GM12865 (cell line): ENCODE data around the gene HBZ.
"Not testable (repeated sequence)": the region's sequence is repeated elsewhere in the genome, so short reads cannot be mapped to it uniquely, and the experiment has no call there.

Experiments used
- DNase-seq: peaks from one replicate; pipeline ENCODE4 v3.0.0; 2010; ENCODE audit warnings: low read depth
- H3K4me3 ChIP-seq: 2 replicates; pipeline ENCODE4 v1.5.1; 2011; ENCODE audit warnings: mild to moderate bottlenecking, low read depth, low read length, control low read depth
- CTCF ChIP-seq: IDR thresholded peaks from 2 replicates; pipeline ENCODE4 v1.5.1; 2011; ENCODE audit warnings: low read length, control low read depth, low read depth, inconsistent platforms; ENCODE audit not compliant: insufficient read depth; ENCODE audit errors: missing control alignments

The HBZ gene

GRCh38 chr16:203246-203645 lies 50.8 kb downstream of the HBZ start:
- H3K4me3 ChIP-seq, result no peak overlapping the region
- no peak for TF ChIP-seq CTCF

GRCh38 chr16:204046-204445 lies 51.6 kb downstream of the HBZ start:
- DNase-seq, H3K4me3 ChIP-seq: not testable (repeated sequence)

More at GRCh38 chr16:203246-203645, 50.8 kb downstream of the HBZ start:
- DNase-seq, result no peak
